Measurements from ENCODE around the gene SPDL1. TPM values are rescaled to one million over a fixed set of nuclear protein-coding genes. Genes with fewer than 3 reads are reported as not detected.

The SPDL1 gene
- polyA plus RNA-seq (2013, experiment 1 of 2; ENCODE audit: insufficient read length): 82.7 TPM
- polyA plus RNA-seq (2013, experiment 2 of 2; ENCODE audit: insufficient read length): 32.9 TPM

DNA sequence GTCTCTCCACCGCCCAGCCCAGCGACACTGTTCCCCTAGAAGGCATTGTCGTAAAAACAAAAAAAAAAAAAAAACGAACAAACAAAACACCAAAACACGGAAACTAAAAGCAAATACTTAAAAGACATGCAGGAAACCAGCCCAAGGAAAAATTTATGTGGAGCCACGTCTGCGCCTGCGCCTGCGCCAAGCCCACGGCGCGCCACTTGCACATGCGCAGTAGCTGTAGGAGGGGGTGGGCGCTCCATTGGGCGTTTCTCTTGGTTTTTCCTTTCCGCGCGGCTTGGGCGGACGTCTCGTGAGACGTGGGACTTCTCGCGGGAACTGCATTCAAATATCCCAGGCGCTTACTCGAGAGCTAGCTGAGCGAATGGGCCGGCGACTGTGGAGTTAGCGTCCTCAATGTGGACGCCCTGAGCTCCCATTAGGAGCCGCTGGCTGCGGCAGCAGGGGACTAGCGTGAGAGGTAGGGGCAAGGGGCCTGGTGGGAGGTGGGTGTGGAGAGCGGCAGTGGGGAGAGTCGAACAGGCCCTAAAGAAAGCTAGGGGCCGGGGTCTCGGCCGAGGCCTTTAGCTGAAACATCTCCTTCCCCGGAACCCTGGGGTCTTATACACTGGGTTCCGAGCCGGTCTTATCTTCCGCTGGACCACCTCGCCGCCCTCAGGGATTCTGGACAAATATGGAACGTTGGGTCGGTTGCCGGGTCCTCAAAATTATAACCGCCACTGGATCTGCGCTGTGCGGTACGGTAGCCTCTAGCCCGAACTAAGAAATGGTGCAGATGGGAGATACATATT is at the start of gene SPDL1:
Gene SPDL1, plus strand, starts transcription at position 350 of the 797 bp plus-strand sequence. CDS start 4,644 bp downstream, outside the sequence.
- DNase-seq: peak; percentile 95

DNA sequence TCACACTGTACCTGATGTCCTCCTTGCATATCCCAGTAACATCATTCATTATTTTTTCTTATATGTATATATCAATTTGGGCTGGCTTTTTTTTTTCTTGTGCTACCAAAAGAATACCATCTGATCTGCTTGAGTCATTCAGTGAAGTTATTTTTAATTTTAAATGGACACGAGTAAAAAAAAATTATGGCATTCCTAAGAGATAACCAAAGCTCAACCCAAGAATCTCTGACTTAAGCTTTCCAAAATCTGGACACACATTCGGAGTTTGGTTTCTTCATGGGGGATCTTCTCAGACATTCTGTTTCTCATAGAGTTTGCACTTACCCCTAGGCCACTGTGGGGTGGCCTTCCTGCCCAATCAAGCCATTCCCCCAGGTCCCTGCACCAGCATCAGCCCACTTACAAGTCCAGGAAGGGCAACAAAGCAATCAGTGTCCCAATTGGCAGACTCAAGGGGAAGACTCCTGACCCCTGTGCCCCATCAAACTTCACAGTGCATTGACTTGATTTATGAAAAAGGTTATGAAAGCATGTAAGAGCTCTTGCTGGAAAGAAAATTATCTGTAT is 49.2 kb upstream of the SPDL1 start:
- peak; percentile 81 for DNase-seq

DNA sequence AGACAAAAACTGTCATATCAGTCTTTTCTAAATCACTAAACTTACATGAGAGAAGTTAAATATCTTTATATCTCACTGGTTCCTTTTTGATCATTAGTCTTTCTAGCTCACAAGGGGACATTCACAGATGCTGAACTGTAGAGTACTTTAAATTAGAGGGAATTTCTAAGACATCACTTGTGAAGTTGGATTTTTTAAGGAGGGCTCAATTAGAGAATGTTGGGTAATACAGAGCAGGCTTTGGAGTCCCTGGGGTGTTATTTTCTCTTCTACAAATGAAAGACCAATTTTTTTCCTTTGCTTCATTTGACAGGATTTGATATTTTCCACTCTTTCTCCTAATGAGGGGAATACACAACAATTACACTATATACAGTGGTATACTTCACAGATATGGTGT is 48.6 kb upstream of the SPDL1 start:
- no peak for DNase-seq

DNA sequence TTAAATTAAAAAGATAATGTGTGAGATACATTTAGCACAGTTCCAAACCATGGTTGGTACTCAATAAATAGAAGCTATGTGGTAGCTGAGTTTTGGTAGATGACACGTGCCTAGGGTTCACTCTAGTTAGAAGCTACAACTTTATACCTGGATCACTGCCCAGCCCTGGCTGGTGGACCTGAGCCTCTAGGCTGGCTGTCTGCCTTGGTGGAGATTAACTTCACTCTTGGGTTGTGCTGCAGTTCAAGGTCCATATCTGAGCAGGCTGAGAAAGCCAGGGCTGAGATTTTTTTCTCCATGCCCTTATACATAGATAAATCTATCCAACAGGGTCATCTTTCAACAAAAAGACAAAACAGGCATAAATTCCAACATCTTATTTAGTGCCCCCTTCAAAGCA is 44.6 kb upstream of the SPDL1 start:
- DNase-seq: no peak

- DNase-seq: no peak
These were observed 40.8 kb upstream of the SPDL1 start for GRCh38 chr5:169542811-169543210.

DNA sequence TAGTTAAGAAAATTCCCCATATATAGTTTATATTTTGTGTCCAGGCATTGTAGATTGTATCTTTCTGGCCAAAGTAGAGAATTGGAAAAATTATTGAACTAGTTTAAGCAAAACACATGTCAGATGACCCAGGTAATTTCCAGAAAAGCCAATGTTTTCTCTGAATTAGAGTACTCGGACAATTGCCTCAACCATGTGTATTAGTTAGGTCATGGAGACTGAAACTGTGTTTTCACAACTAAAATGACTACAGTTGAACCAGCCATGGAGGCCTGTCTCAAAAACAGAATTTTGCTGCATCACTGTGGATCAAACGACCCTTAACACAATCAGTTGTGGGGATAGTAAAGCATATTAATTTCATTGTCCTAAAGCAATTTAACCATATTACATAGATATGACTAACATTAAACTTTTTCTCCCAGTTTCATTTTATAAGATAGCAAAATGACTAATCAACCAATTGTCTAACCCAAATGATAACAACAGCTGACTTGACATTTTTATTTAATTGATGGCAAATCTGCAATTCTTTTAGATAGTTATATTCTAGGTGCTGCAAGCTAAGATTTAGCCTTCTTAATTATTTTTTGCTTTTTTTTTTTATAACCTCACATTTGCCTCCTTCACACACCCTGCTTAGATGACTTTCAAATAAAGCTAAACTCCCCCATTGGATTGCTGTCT is 39.2 kb upstream of the SPDL1 start:
- no peak for DNase-seq

- DNase-seq: peak; percentile 37
These were observed 37.8 kb upstream of the SPDL1 start for GRCh38 chr5:169545762-169546161.

DNA sequence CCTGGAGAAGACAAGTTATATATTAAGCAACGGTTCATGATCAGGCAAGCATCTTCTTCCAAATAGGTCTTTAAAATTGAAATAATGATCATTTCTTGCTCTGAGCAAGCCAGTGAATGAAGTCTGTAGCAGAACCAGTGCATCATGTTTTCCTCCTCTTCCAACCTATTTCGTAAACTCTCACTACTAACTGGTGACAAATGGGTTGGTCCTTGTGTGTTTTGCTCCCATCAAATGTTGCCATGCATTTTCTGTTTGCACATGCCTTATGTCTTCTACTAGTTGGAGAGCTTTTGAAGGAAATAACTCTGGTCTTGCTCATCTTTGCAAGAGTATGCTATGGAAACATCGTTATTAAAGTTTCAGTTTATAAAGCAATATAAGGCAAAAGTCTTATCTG is 37.2 kb upstream of the SPDL1 start:
- DNase-seq: no peak

- DNase-seq: peak; percentile 40
These were observed 36.1 kb upstream of the SPDL1 start for GRCh38 chr5:169547508-169547907.

GRCh38 chr5:169548315-169548714 is 35.3 kb upstream of the SPDL1 start:
- DNase-seq: peak; percentile 49

DNA sequence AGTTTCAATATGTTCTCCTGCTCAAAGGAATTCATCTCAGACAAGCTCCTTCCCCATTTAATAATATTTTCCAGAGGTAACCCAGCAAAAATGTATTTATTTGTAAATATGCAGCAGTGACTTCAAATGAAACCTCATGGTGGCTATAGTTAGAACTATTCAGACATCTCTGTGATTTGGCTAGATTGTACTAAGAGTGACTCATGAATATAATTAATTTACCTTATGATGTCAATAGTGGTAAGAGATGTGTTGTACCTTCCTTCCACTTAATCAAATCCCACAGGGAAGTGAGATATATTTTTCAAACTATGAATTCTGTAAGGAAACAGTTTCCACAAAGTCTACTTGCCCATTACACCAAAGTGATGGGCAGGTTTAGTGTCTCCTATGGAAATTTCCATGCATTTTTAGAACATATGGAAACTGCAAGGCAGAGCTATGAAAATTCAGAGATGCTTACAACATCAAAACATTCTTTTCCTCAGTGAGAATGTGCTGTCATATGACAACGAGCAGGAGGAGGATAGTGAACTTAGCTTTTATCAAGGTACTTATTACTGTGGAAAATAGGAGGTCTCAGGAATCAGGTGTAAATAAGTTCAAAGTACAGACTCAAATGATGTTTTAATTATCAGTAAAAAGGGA is 34.0 kb upstream of the SPDL1 start:
- DNase-seq: no peak

DNA sequence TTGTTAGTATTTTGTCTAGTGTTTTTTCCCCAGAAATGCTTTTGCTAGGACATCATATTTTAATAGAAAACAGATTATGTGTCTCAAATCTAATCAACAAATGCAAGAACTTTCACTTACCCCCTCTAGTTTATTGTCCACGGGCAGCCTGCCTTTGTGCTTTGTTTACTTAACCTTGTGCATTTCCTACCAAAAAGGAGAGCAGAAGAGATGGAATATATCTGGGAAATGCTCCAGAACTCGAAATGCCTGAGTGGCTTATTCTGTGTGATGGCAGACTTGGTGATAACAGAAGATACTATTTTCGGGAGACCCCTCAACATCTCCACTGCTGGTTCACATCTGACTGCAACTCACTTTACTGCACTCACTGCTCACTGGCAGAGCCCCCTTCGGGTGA is 33.3 kb upstream of the SPDL1 start:
- DNase-seq: no peak

DNA sequence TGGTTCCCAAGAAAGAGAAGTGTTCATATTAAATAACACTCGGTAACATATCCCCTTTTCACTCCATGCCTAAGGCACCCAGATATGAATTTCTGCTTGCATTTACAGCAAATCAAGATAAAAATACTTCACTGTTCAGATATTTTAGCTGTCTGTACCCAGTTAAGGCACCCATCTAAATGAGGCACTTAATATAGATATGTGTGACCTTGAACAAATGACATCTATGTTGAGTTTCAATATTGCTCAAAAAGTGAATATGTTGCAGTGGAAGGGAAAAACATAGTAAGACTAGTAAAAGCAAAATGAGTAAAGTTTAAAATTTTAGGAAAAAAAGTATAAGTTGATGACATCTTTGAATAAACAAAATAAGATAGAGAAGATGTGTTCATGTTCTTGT is 32.4 kb upstream of the SPDL1 start:
- no peak for DNase-seq

- DNase-seq: no peak
These were observed 31.9 kb upstream of the SPDL1 start for GRCh38 chr5:169551696-169552095.

GRCh38 chr5:169554251-169554650 is 29.3 kb upstream of the SPDL1 start:
- no peak for DNase-seq

- DNase-seq: no peak
These were observed 25.7 kb upstream of the SPDL1 start for GRCh38 chr5:169557838-169558237.

DNA sequence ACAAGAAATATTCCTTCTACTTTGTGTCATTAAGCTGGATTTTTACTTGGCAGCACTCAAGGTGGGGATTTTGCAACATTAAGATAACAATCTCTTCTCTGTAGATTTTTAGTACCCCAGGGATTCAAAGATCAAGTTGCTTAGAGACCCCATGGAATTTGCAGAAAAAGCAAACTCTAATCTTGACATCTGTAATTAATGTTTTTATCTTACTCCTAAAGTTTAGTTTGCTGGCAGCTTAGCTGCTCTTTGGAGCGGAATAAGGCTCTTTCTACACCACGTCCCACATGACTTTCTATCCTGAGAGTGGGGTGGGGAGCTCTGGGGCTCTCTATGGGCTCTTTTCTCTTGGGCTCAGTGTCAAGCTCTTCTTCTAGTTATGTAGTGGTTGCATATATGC is 21.7 kb upstream of the SPDL1 start:
- no peak for DNase-seq

DNA sequence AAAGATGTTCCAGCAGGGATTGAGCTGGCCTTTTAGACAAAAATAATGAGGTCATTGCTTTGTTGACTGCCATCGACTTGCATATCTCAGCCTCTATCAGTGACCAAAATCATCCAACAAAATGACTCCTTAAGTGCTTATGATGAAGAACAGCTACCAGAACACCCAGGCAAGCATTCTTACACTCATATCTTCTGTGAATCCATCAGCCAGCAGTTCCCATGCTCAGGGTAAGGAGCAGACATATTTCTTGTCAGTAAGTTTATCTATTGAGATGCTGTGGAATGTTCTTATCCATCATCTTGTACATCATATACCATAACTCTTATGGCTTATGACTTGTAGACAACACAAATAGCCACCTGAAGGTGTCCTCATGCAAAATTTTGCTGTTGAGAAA is 20.2 kb upstream of the SPDL1 start:
- DNase-seq: no peak

- peak; percentile 89 for DNase-seq
These were observed 17.4 kb upstream of the SPDL1 start for GRCh38 chr5:169566202-169566601.

GRCh38 chr5:169567079-169567478 is 16.5 kb upstream of the SPDL1 start:
- peak; percentile 49 for DNase-seq

- DNase-seq: no peak
These were observed 14.1 kb upstream of the SPDL1 start for GRCh38 chr5:169569513-169569912.

- peak; percentile 73 for DNase-seq
These were observed 12.2 kb upstream of the SPDL1 start for GRCh38 chr5:169571355-169571754.

- no peak for DNase-seq
These were observed 9.4 kb upstream of the SPDL1 start for GRCh38 chr5:169574134-169574646.

Measured in fibroblast of skin of back (primary cell).